GM21447 (cell line): ENCODE results near the gene ZNRF1.
A peak's percentile ranks its signal among the peaks of the same experiment; 100 is the strongest.
"Not testable (repeated sequence)": the region's sequence is repeated elsewhere in the genome, so short reads cannot be mapped to it uniquely, and the experiment has no call there.

Experiments used
- ATAC-seq: cut with Tn5 transposase; IDR thresholded peaks from one replicate; pipeline ENCODE4 v1.9.1; 2021; ENCODE audit not compliant: unreplicated experiment

Gene ZNRF1

DNA sequence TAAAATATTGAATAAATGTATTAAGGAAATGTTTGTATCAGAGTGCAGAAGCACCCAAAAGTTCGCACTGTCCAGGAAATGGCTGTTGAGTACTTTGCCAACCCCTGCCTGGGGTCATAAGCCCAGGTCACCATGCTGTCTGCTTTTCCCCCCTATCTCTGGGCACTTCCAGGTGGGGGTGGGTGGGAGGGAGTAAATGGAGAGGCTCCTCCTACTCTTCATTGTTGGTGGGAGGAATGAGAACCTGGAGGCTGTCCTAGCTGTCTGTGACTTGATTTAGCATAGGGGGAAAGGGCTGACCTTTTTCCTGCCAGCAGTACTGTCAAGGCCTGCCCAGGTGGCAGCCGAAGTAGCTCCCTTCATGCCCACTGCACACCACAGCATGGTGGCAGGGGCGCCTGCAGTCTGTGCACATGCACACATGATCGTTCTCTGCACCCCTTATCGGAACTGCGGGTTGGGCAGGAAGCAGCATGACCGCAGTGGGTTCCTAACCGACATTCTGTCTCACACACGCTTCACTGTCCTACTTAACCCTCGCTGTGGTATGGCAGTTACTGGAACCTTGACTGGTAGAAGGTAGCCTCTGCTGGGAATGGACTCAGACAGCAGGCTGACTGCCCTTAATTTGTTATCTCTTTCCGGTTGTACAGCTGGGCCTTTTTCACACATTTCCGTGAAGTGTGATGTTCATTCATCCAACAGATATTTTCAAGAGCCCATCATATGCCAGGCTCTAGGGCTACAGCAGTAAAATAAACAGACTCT is 76.3 kb downstream of the ZNRF1 start:
- ATAC-seq: peak; percentile 95

DNA sequence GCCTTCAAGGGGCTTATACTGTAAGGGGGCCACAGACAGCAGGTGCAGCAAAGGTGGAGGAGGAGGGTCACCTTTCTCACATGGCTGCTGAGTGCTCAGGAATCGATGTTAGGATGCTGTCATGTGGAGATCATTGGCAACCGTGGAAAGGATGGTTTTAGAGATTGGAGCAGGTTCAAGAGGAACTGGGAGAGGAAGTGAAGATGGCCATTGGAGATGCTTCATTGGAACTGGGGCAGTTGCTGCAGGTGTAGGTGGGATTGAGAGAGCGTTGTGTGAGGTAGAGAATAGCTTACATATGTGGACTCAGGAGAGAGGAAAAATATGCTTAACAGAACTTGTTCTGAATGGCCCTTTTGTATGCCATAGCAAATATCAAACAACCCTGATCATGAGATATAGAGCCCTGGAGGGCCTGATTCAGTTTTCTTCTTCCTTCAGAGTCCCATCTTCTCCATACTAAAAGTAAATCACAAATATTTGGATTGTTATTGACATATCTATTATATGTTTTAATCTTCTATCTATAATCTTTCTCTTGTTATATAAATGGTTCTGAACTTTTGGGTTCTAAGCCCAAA is 77.0 kb downstream of the ZNRF1 start:
- ATAC-seq: peak; percentile 20

DNA sequence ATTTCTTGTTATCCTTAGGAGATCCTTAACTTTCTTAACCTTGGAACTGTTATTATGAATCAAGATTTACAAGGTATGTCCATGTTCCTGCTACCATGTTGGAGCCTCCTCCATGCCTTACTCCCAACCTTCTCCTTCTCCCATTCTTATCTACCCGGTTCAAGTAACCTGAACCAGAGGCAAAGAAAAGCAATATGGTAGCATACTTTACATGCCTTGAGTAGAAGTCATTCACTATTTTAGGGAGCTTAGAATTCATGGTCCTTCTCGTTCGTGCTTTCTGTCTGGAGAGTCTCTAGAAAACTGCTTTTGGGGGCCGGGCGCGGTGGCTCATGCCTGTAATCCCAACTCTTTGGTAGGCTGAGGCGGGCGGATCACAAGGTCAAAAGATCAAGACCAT is 80.1 kb downstream of the ZNRF1 start:
- ATAC-seq: no peak

DNA sequence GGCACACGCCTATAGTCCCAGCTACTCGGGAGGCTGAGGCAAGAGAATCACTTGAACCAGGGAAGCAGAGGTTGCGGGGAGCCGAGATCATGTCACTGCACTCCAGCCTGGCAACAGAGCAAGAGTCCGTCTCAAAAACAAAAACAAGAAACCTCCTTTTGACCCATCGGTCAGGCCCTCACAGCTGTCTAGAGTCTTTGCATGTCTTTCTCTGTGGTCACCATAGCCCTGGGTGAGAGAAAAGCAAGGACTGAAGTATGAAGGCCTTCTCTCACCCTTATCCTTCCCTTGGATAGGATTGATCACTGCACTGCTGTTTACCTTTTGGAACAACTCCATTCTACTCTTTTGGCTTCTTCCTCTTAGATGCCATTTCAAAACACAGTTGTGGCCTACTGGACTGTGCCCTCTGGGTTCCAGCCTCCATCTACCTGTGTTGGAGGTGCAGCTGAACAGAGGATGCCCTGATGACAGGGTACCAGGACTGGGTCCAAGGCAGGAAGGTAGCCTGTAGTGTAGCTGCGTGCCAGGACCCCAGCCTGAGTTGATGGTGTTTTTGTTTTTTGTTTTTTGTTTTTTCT is 80.6 kb downstream of the ZNRF1 start:
- no peak for ATAC-seq

DNA sequence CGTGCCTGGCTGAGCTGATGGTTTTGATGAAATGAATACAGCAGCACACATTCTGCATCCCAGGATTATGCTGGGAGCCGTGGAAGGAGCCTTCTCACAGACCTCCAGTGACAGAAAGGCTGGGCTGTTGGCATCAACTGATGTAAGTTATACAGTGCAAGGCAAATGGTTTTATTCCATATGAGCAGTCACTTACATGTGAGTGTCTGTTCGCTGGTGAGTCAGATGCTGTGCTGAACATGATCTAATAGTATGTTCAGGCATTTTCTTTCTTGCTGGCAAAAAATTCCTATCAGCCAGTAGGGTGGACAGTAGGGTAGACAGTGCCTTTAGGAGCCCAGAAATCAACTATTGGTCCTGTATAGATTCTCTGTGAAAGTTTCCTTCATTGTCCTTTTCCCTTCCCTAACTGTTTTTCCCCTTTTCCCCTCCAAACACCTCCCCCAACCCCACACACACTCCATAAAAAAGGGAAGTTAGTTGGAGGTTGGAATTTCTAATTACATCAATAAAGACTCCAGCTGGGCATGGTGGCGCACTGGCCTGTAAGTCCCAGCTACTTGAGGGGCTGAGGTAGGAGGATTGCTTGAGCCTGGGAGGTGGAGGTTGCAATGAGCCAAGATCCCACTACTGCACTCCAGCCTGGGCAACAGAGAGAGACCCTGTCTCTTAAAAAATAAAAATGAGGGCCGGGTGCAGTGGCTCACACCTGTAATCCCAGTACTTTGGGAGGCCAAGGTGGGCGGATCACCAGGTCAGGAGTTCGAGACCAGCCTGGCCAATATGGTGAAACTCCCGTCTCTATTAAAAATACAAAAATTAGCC is 81.6 kb downstream of the ZNRF1 start:
- no peak for ATAC-seq

DNA sequence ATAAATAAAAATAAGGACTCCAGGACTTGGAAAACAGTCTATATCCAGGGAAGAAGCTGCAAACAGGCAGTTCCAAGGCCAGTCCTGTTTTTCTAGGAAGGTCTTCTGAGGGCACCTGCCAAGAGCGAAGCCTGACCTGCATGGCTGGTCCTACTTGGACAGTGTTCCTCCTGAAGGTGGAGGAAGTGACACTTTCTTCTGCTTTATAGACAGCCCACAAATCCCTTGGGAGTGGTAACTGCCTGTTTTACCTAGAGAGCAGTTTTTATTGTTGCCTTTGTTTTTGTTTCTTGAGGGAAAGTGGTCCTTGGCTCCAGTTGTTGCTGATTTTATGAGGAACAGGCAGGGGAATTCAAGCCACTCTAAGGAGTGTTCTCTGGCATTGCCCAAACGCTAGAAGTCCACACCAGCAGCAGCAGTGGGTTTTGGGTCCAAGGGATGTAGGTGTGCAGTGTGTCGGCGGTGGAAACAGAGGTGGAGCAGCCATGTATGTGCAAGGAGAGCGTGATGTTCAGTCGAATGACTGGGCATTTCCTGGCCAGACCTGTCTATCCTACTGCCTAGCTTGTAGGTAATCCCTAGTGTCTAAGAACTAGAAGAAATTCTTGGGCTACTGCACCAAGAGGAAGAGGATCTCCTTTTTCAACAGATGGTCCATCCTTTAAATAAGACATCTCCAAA is 82.5 kb downstream of the ZNRF1 start:
- no peak for ATAC-seq

DNA sequence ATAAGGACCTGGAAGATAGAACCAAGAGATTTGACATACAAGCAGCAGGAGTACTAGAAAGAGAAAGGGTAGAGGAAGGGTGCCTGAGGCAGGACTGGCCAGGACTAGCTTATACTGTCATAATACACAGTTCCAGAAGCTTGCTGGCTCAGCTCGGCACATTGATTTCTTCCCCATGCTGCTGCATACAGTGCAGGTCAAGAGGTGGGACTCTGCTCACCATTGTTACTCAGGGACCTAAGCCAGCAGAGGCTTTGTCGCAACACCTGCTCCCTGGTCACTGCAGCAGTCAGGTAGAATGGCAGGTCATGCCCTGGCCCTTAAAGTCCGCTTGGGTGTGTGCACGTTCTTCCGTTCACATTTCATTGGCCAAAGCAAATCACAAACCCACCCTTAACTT is 85.0 kb downstream of the ZNRF1 start:
- ATAC-seq: no peak

DNA sequence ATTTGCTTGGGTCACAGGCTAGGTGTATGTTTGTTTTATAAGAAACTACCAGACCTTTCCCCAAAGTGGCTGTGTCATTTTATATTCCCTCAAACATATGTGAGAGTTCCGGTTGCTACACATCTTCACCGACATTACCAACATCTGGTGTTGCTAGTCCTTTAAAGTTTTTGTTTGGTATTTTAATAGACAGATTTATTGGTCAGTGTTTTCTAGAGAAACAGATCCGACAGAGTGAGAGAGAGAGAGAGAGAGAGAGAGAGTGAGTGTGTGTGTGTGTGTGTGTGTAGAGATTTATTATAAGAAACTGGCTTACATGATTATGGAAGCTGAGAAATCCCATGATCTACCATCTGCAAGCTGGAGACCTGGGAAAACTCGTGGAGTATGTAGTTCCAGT is 86.7 kb downstream of the ZNRF1 start:
- ATAC-seq: no peak

DNA sequence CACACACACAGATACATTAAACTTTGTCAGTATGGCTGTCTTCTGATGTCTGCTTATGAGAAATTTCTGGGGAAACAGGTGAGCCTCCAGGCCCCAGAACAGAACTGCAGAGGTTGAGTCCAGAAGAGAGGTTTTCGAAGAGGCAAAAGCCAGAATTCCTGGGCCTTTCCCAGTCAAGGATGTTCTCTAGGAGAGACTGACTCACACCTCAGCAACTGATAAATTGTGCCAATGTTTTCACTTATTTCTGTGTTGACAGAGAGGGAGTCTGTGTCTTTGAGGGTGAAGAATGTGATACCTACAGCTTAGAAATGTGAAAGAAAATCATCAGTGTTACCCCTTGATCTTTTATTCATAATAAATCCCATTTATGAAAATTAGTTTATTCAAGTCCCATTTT is 87.5 kb downstream of the ZNRF1 start:
- no peak for ATAC-seq

DNA sequence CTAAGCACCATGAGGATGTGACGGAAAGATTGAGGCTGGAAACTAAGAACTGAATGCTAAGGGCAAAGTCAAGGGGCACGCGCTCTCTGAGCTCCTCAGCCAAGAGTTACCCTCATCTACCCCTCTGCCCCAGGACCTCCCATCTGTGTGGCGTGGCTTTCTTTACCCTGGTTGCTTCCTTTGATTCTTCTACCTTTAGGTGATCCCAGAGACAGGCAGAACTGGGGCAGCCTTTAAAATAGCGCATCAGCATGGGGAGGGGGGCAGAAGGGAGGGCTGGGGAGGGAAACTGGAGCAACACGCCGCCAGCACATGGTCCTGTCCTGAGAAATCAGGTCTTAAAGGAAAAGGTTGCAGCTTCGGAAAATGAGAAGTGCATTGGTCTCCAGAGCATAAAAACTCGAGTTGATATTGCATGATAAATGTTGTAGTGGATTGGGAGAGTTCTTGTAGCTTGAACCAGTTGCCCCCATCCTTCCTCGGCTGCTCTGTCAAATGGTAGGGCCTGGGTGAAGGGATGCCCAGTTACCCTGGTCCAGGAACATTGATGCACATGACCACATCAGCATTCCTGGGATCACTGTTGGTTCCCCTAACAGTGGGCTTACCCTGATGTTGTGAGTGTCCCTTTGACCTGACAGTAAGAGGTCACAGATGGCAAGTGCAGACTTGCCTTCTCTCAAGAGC is 88.0 kb downstream of the ZNRF1 start:
- no peak for ATAC-seq

DNA sequence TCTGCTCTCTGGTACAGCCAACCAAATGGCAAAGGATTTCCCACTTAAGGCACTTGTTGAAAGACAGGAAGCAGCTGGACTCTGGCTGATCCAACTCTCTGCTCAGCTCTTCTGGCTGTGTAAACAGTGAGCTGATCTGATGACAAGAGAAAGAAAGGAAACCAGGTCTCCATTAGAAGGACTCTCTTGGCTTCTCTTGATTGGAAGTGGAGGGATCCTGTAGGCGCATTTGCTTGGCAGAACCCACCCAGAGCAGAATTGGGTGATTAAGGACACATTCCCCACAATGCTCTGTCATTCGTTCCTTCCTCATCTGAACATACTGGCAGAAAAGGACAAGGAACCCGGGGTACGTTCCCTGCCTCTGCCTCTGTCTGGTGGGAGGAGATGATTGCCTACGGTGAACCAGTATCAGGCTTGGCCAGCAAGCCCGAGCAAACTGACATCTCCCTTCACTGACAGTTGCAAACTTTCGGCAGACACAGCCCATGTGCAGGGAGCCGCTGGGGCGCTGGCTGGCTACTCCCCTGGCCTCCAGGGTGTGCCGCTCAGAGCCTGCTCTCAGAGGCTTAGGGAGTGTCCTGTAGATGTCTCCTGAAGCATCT is 88.7 kb downstream of the ZNRF1 start:
- no peak for ATAC-seq

DNA sequence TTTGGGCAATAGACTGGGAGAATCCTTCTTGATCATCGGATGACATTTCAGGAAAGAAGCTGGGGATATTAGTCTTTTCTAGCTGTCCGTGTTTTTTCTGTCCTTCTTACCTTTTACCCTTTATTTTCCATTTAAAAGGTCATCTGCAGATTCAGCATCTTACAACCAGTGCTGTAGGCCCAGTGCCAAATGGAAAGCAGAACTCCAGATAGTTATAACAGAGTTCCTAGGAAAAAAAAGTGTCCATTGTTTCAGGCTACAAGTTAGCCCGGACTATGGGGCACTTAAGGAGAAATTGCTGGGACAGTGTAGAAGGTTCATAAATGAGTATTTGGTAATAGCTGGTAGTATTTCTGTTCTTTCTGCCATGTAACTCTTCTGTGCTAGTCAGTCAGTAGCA is 89.4 kb downstream of the ZNRF1 start:
- no peak for ATAC-seq

DNA sequence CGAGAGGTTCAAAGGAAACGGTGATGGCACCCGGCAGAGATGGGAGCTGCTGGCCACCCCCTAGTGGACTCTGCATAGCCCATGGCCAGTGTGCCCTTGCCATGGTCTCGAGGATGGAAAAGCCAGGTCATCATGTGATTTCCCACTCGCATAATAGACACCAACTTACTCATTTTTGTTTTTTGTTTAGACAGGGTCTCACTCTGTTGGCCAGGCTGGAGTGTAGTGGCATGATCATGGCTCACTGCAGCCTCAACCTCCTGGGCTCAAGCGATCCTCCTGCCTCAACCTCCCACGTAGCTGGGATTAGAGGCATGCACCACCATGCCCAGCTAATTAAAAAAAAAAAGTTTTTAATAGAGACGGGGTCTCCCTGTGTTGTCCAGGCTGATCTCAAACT is 90.1 kb downstream of the ZNRF1 start:
- no peak for ATAC-seq

DNA sequence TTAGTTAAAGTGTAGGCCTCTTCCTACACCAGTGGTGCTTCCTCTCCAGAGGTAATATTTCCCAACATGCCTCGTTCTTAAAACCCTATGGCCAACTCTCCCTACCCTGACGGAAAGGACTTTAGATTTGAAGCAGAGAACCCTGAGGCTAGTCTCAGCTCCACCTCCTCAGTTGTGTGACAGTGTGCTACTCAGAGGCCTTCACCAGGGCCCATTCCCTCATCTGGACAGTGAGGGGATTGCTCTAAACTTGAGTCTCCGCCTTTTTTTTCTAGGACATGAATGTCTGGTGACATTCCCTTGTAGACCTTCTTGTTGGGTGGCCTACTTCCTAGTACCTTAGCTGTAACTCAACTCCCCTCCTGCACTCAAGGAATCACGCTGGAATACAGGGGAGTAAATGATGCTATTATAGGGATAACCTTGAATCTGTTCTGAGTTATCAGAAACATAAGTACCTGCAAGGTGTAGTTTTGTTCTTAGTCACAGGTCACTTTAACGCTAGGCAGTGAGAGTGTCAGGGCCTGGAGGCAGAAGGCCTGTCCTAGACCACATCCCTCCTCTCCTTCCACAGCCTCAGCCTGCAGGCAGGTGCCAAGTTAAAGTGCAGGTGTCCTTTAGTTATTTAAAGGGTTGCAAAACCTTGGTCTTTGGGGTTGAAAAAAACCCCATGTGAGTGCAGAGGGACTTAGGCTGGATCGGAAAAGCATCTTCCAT is 90.8 kb downstream of the ZNRF1 start:
- no peak for ATAC-seq

DNA sequence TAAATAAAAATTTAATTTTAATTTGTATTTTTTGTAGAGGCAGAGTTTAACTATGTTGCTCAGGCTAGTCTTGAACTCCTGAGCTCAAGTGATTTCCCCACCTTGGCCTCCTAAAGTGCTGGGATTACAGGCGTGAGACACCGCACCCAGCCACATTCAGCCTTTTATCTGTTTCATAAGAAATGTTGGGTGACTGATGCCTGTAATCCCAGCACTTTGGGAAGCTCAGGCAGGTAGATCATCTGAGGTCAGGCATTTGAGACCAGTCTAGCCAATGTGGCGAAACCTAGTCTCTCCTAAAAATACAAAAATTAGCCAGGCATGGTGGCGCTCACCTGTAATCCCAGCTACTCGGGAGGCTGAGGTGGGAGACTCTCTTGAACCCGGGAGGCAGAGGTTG is 92.1 kb downstream of the ZNRF1 start:
- not testable (repeated sequence) for ATAC-seq

DNA sequence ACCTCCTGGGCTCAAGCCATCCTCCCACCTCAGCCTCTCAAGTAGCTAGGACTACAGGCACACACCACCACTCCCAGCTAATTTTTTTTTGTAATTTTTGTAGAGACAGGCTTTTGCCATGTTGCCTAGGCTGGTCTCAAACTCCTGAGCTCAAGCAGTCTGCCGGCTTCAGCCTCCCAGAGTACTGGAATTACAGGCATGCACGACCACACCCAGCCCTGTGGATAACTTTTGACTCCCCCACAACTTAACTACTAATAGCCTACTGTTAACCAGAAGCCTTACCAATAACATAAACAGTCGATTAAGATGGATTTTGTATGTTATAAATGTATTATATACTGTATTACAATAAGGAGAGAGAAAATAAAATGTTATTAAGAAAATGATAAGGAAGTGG is 92.8 kb downstream of the ZNRF1 start:
- not testable (repeated sequence) for ATAC-seq

DNA sequence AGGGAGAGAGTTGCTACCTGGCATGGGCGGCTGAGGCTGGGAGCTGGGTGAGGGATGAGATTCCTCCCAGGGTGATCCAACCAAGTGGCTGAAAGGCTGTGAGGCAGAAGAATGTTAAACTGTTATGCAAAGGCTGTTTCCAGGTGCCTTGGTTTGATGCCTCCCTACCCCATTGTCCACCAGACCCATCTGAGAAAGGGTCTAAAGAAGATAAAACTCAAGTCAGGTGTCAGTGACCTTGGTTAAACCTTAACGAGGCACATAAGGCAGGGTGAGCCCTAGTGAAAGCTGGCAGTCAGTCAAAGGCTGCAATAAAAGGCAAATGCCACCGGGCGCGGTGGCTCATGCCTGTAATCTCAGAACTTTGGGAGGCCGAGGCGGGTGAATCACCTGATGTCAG is 94.0 kb downstream of the ZNRF1 start:
- no peak for ATAC-seq

DNA sequence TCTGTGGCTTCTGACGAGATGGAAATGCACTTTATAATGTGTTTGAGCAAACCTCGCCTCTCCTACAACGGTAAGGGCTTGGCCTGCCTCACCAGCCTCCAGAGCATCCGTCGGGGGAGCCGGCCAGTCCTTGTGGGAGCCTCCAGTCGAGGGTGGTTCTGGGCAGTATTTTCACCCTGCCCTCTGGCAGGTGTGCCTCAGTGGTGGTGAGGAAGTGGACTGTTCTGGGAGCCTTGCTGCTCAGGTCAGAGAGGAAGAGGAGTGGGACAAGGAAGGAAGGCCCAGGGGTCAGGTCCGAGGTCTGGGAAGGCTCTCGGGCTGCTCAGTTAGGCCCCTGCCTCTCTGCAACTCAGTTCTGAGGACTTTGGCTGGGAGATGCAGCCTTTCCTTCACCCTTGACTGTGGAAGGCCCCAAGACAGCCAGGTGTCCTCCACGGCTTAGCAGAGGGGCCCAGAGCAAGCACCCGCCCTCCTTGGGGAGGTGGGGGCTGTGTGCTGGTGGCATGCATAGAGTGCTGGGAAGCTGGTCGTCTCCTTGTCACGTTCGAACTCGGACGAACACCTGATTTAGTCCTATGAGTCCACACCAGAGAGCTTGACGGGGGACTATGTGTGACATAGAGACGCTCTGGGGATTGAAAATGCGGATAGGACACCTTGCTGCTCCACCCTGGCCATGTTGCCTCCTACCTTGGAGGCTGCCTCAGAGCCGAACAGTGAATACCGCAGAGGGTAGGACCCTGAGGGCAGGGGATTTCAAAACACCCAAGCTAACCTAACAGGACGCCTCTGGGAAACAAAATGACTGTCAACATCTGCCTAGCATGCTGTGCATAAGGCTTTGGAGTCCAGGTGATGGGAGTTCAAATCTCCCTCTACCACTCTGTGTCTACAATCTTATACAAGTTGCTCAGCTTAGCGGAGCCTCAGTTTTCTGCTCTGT is 95.0 kb downstream of the ZNRF1 start:
- ATAC-seq: no peak
